ENCODE results near the gene KDM2A.

KDM2A gene

GRCh38 chr11:67261640-67261945, 142.5 kb downstream of the KDM2A start:
- DNase-seq (ENCODE audit: low spot score), result no peak

- peak; percentile 62 for DNase-seq (ENCODE audit: low spot score)
These were observed 143.1 kb downstream of the KDM2A start for GRCh38 chr11:67261946-67262681.

- peak; percentile 86 for DNase-seq (ENCODE audit: low spot score)
These were observed 143.9 kb downstream of the KDM2A start for GRCh38 chr11:67262731-67263675.

- DNase-seq (ENCODE audit: low spot score), result no peak
These were observed 145.2 kb downstream of the KDM2A start for GRCh38 chr11:67264260-67264659.

GRCh38 chr11:67264877-67265632, 146.0 kb downstream of the KDM2A start:
- DNase-seq (ENCODE audit: low spot score), result no peak

GRCh38 chr11:67265633-67266448, 146.8 kb downstream of the KDM2A start:
- DNase-seq (ENCODE audit: low spot score), result no peak

GRCh38 chr11:67266449-67267187, 147.6 kb downstream of the KDM2A start, which contains the start of gene GRK2:
GRK2 (plus strand) TSS chr11:67266473; CDS start chr11:67266700, 227 bp downstream.
- no peak for DNase-seq (ENCODE audit: low spot score)

GRCh38 chr11:67267188-67268080, 148.4 kb downstream of the KDM2A start:
- no peak for DNase-seq (ENCODE audit: low spot score)

- no peak for DNase-seq (ENCODE audit: low spot score)
These were observed 149.3 kb downstream of the KDM2A start for GRCh38 chr11:67268081-67268961.

- no peak for DNase-seq (ENCODE audit: low spot score)
These were observed 149.9 kb downstream of the KDM2A start for GRCh38 chr11:67268962-67269268.

GRCh38 chr11:67269401-67270255, 150.6 kb downstream of the KDM2A start:
- DNase-seq (ENCODE audit: low spot score), result peak; percentile 86

- DNase-seq (ENCODE audit: low spot score), result peak; percentile 54
These were observed 151.5 kb downstream of the KDM2A start for GRCh38 chr11:67270256-67271204.

GRCh38 chr11:67271205-67271540, 152.1 kb downstream of the KDM2A start:
- no peak for DNase-seq (ENCODE audit: low spot score)

GRCh38 chr11:67271541-67272284, 152.7 kb downstream of the KDM2A start:
- no peak for DNase-seq (ENCODE audit: low spot score)

- DNase-seq (ENCODE audit: low spot score), result no peak
These were observed 153.5 kb downstream of the KDM2A start for GRCh38 chr11:67272327-67273259.

Measured in cerebellar cortex (tissue), 1 donor.